NCI-H748 treated with DMSO at 0.1 percent for 48 hours (cell line): ENCODE data around the gene GSC2.

ENCODE experiments used
- DNase-seq: peaks from one replicate; lab custom pipeline; 2025; lab: John Stamatoyannopoulos, UW

GSC2 gene

DNA sequence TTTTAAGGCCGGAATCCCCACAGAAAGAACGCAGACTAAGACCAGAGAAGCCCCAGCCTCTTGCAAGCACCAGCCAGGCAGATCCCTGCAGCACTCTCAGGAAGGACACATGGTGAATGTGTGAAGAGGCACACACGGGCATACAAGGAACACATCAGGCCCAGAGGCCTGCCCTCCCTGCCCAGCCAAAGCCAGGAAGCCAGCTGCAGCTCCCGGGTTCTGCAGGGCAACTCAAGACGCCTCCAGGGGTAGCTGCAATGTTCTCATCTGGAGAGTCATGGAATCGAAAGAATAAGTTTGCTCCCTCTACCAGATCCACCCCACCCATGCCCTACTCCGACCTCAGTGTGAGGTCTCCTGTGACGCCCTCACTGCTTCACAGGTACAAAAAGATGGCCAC lies 30.1 kb downstream of the GSC2 start:
- no peak for DNase-seq

DNA sequence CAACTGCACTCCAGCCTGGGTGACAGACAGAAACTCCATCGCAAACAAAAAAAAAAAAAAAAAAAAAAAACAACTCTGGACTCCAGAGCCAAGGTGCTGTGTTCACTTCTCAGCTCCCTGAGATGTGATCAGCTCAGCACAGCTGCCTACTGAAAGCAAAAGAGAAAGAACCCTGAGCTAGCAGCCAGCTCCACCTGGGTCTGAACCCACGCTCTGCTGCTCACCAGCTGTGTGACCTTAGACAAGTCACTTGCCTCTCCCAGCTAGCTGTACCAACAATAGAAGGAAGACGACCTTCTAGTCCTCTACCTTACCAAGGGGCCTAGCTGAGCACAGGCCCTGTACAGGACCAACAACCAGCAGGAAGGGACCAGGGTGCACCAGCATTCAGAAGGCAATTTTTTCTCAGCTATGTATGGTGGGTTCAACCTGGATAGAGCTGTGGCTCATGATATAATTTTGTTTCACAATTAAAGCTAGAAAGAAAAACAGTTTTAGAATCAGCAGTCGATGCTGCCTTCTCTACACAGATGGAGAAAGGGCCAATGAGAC lies 31.7 kb downstream of the GSC2 start:
- DNase-seq, result no peak

DNA sequence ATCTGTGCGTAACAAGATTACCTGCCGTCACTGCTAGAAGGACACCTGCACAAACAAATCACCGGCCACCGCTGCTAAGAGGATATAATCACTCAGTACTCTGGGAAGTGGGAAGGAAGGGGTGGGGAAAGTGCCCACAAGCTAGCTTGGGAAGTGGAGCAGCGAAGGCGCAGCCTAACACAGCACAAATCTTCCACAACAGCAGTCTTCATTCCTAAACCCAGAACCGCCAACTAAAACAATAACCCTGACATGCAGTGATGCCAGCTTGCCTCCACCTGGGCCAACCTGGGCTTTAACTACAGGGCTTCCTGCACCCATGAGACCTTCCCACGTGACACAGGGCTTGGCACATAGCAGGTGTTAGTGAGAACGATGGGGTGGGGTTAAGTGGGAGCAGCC lies 33.0 kb downstream of the GSC2 start:
- peak; percentile 48 for DNase-seq

DNA sequence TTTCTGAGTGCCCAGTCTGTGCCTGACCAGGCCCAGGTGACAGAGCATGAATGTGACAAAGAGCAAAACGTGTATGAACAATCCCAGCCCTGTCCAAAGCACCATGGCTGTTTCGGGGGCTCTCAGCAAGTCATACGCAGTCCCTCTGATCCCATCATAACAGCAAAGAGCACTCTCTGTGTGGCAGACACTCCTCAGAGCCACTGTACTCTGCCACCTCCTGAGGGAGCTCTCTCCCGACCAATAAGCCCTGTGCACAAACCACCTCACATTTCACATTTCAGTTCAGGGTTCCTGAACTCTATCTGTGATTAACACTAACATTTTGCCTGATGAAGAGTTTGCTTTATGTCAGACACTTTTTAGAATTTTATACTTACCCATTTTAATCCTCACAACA lies 34.5 kb downstream of the GSC2 start:
- no peak for DNase-seq

DNA sequence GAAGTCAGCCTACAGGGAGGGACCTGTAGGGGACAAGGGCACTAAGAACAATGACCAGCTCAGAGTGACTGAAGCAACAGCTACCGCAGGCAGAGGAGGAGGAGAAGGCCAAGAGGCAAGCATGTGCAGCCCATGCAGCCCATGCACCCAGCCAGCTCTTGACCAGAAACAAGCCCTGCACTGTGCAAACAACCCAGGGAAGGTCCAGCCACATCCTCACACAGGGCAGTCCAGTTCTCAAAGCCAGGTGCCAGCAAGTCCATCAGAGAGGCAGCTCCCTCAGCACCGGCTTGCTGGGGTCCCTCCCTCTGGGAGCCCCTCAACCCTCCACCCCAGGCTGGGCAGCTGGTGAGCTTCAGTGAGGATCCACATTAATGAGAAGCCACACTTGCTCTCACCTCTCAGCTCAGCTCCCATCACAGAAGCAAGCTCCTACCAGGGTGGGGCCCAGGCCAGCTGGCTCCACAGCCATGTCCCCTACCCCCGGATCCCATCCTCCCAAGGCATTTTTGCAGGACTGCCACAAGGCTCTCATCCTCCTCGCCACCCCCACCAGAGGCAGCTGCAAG lies 35.0 kb downstream of the GSC2 start:
- DNase-seq, result no peak

DNA sequence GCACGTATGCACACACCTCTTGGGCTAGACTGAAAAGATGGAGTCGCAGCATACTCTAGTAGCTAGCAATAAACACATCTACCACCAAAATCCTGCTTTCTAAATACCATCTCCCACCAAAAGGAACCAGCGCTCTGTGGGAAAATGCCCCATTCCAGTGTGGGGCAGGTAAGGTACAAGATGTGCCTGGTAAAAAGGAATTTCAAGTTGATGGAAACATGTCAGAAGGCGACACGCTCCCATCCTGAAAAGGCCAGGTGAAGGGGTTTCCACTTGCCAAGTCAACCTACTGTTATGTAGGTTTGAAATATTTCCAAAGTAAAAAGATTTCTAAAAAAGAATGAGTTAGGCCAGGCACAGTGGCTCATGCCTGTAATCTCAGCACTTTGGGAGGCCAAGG lies 36.7 kb downstream of the GSC2 start:
- DNase-seq, result no peak

DNA sequence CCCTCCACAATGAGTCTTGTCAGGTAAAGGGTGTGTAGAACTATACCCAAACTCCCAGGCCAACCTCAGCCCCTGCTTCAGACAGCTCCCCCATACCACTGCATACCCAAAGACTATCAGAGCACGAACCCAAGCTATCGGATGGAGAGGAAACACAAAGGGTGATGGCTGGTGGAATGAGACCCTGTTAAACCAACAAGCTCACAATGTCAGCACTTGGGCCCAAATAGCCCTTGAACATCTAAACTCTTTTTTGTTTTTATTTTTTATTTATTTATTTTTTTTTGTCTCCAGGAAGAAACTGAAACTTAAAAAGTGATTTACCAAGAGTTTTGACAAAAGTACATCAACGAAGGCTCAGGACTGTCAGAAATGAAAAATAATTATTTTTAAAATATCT lies 38.5 kb downstream of the GSC2 start:
- no peak for DNase-seq

DNA sequence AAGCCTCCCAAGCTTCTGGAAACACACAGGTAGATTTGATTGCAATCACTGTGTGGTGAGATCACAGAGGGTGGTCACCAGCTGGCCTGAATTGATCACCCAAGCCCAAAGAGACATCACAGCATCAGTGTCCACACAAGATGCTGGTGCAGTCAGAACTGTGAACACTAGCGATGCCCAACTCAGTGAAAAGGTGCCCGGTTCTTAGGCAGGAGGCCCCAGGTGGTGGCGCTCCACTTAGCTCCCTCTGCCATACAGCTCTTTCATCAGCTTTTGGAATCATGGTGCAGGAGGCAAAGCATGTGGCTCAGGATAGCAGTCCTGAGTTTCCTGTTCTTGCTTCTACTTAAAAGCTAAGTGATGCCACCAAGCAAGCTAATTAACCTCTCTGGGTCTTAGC lies 39.0 kb downstream of the GSC2 start:
- no peak for DNase-seq

DNA sequence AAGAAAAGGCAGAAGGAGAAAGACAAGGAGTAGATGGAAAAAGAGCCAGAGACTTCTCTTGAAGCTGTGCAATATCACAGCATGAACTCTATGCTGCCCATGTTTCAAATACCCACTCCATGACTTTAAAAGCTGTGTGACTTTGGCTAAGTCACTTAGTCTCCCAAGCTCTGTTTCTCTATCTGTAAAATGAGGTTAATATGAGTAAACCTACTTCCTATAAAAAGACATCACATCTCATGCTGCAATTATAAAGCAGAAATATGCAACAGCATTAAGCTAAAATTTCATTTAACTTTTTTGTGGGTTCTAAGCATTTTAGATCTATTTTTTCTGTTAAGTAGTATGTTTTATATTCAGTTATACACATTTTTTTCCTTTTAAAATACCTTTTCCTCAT lies 39.4 kb downstream of the GSC2 start:
- DNase-seq, result no peak

DNA sequence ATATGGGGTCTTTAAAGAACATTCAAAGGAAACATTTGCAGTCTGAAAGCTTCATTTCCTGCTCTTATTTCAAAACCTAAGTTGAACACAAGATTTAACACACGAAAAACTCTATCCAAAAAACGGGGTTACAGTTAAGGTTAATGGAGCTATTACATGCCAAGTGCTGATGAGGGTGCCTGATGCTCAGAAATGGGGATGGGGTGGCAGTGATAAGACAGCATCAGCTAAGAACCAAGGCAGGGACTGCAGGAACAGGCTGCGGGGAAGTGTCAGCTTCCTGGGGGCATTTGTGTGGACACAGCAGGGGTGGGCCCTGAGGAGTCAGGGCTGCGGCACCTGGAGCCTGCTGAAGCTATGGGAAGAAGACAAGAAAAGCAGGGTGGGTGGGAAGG lies 40.0 kb downstream of the GSC2 start:
- DNase-seq, result no peak

DNA sequence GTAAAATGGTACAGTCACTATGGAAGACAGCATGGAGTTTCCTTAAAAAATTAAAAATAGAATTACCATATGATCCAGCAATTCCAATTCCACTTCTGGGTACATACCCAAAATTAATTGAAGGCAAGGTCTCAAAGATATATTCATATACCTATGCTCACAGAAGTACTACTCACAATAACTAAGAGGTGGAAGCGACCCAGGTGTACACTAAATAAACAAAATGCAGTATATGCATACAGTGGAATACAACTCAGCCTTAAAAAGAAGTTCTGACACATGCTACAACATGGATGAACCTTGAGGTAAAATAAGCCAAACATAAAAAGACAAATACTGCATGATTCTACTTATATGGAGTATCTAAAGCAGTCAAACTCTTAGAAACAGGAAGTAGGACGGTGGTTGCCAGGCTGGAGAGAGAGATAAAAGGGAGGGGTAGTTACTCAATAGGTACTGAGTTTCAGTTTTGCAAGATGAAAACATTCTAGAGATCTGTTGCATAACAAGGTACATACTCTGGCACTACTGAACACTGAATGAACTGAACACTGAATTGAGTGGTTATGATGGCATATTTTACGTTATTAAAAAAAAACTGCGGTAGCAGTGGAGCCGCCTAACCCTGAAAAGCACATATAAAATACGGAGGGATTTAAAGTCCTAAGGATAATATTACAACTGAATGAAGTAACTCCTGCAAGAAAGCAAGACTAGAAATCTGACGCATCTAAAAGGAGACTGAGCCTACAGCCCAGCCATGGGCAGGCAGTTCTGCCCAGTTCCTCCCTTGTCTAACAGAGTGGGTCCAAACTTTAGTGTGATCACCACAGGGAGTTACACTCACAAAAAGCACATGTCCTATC lies 40.7 kb downstream of the GSC2 start:
- DNase-seq, result no peak

DNA sequence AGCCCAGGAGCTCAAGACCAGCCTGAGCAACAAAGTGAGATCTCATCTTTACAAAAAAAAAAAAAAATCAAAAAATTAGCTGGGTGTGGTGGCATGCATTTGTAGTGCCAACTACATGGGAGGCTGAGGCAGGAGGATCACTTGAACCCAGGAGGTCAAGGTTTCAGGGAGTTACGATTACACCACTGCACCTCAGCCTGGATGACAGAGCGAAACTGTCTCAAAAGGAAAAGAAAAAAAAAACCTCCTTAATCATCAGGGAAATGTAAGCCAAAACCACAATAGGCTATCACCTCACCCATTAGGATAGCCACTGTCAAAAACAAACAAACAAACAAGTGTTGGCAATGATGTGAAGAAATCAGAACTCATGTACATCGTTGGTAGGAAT lies 41.3 kb downstream of the GSC2 start:
- no peak for DNase-seq

DNA sequence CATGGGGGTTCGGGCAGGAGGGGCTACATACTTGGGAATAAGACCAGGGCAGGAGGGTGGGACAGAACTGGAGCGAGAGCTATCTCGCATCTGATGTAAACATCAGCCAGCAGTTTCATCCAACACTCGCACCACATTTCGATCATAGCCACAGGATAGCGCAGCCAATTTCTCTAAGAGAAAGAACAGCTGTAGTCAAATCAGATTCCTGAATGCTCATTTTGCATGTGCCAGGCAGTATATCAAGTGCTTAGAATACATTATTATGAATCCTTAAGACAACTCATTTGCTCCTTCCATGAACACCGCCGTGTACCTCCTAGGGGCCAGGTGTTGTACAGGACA lies 42.4 kb downstream of the GSC2 start:
- DNase-seq, result no peak

DNA sequence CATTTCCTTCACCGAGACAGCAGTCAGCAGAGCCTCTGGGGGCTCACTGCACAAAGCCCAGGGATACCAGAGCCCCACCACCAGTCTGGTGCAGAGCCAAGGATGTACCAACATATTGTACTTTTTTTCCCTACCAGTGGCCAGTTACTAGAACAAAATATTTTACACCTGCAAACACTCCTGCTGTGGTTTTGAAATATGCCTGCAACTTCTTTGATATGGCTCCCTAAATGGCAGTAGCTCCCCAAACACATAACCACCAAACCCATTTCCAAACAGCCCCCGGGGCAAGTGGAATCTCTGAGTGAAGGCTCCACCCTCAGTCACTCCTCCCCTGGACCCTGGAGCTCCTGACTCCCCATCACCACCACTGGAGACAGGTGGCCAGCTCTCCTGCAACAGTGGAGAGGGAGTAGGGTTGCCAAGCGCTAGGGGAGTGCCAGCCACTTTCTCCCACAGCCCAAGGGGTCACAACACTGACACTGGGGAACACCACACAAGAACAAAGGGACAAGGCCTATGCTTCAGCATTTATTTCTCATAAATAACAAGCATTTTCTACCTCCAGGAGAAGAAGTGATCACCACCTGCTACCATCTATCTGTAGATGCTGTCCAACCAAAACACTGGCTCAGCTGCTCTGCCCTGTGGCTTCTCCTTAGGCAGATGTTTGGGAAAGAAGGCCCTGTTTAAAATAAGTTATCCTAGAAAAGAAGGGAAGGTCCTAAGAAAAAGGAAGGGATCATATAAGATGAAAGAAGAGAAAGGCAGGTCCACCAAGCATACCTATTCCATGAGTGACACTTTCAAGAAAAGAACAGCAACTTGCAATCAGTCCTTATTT lies 43.0 kb downstream of the GSC2 start:
- DNase-seq, result no peak

DNA sequence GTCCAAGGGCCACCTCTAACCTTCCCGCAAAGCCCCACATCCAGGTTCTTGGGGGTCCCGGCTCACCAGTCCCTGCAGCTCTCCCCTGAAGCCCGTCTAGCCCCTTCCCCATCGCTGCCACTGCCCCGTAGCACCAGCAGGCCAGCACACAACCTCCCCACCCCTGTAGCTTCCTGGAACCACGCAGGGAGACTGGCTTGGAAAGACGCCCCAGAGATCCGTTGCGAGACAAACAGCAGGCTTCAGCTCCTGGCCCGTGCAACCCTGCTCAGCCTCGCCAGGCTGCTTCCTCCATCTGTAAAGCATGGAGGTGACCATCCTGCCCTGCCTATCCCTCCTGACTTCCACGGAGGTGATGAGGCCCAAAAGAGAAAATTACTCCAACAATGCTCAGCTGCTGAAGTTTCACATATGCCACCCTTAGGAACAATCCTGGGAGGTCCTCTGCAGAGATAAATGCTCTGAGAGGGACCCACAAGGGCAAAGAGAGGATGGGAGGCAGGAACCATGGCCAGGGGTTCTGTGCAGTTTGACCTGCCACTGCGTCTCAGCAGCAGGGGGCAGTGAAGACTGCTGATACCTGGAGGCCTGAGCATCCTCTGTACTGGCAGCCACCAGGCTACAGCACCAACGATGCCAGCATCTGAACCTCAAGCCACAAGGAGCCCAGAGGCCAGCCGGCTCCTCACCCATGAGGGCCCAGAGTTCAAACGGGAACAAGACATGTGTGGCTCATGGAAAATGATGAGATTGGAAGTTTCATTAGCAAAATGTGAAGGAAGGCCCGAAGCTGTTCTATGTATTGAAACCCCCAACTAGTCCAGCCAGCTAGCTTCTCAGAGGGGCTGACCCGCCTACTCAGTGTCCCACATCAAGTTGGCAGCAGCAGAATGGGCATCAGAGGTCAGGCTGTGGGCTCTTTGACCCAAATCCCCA lies 44.0 kb downstream of the GSC2 start:
- no peak for DNase-seq

DNA sequence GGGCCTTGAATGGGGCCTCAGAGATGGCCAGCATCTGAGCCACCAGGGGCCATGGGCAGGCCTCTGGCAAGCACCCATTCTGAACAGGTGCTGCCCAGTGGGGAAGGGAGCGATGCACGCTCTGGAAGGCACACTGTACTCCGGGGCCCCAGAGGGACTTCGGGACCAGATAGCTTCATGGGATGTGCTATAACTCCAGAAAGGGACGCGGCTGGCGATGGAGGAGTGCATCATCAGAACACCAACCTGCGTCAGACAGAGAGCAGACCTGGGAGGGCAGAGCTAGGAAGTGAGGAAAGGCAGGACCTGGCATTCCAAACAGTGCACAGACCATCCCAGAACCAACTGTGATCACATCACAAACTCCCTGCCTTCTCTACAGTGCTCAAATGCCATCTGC lies 44.6 kb downstream of the GSC2 start:
- no peak for DNase-seq

DNA sequence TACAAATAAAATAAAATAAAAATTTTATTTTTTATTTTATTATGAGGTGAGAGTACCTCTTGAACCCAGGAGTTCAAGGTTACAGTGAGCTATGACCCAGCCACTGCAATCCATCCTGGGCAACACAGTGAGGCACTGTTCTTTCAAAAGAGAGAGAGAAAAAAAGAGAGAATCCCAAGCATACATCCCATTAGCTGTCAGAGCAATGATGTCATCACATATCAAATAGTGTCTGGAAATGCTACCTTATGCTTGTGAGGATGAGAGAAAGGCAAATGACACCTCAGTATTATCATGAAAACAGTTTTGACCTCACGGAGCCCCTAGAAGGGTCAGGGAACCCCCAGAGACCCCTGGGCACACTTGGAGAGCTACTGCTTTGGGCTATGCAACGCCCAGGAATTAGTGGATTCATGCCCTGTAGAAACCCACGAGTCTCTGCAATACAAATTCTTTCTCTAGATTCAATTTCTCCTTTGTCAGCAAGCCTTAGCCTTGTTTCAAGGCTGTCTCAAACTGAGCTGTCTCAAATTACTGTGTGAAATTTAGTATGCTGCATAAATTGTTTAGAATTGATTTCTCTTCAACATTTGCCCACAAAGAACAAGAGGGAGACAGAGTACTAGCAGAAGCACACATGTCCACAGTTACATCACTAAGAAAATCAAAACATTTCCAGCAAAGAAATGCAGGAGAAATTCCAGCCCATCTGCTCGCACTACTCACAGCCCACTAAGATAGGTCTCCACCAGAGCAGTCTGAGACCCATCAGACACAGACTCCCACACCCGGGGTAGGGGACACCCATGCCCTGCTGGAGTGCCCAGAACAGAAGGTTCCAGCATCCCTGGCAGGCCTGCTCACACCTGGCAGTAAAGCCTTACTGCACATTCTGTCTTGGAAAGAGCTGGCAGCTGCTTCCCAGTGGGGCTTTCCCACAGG lies 45.9 kb downstream of the GSC2 start:
- no peak for DNase-seq

DNA sequence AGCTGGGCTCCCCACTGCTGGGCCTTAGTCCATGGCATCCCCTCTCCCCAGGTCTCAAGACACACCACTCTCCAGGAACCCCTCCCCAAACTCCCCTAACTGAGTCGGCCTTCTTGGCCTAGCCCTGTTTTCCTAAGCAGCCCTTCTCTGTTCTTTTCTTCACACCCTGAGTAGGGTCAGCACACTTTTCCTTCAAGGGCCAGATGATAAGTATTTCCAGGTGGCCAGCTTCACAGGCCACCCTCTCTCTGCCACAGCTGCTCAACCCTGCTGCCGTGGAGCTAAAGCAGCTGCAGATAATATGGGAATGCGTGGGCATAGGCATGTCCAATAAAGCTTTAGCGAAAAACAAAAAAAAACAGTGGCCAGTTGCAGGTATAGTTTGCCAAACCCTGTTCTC lies 51.9 kb downstream of the GSC2 start:
- DNase-seq, result no peak

DNA sequence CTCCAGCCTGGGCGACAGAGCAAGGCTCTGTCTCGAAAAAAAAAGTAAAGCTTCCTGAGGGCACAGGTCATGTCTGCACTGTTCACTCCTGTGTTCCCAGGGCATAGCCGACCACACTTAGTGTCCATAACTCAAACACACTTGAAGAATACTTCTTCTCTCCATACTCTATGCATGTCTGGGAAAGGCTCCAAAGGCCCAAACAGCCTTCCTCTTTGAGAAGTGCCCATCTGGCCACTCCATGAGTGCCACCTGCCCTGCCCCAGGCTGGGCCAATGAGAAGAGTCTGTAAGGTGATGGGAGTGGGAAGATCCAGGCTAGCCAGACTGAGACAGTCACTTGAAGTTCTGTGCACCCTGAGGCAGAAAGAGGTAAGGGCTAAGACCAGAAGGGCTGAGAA lies 52.6 kb downstream of the GSC2 start:
- DNase-seq, result no peak
